Activated B cell treated with CpG ODN at 0.5 μM for 24 hours (primary cell): Measurements from ENCODE around the gene SHC2. TPM values are rescaled to one million over a fixed set of nuclear protein-coding genes. Genes with fewer than 3 reads are reported as not detected.
"Not testable (repeated sequence)": the region's sequence is repeated elsewhere in the genome, so short reads cannot be mapped to it uniquely, and the experiment has no call there.

ENCODE experiments used
- ATAC-seq: fragments of 200-7000 bp; cut with Tn5 transposase; one replicate; pipeline ENCODE4 v1.10.0; 2021; ENCODE audit warnings: low read depth, mild to moderate bottlenecking, moderate library complexity
- CTCF ChIA-PET: fragments of 350-600 bp; sonication (Branson Sonifier 250); formaldehyde crosslinking; loops from one replicate; lab custom pipeline; 2021; ENCODE audit warnings: antibody characterized with exemption; lab: Charles Lee
- POLR2A ChIA-PET: fragments of 350-600 bp; sonication (Branson Sonifier 250); formaldehyde crosslinking; loops from one replicate; lab custom pipeline; 2021; ENCODE audit warnings: antibody characterized with exemption; lab: Charles Lee
- DNase-seq: peaks from one replicate; pipeline ENCODE4 v3.0.0; 2022
- H3K27ac Mint-ChIP-seq: one replicate; pipeline ENCODE4 v1.8.0; 2020; ENCODE audit warnings: mixed read lengths
- H3K27me3 Mint-ChIP-seq: one replicate; pipeline ENCODE4 v1.8.0; 2021; ENCODE audit warnings: mixed read lengths
- H3K36me3 Mint-ChIP-seq: one replicate; pipeline ENCODE4 v1.8.0; 2021; ENCODE audit warnings: low read depth, mixed read lengths
- H3K4me1 Mint-ChIP-seq: one replicate; pipeline ENCODE4 v1.8.0; 2021; ENCODE audit warnings: mixed read lengths
- H3K4me3 Mint-ChIP-seq: one replicate; pipeline ENCODE4 v1.8.0; 2020; ENCODE audit warnings: mild to moderate bottlenecking, mixed read lengths
- H3K9me3 Mint-ChIP-seq: one replicate; pipeline ENCODE4 v1.8.0; 2020; ENCODE audit warnings: mixed read lengths
- intact Hi-C: fragments of 100-400 bp; cut with micrococcal nuclease; formaldehyde crosslinking; loops from one replicate; pipeline ENCODE4 v1.15.1; 2024
- total RNA-seq: library from RNA; stranded (reverse); gene quantifications from 2 replicates; pipeline ENCODE4 v1.2.3, GENCODE V29; 2022
- TF ChIP-seq, protein P1 (sequence below): fragments of 200-600 bp; IDR thresholded peaks from one replicate; pipeline ENCODE4 v1.8.0; 2022; ENCODE audit warnings: antibody characterized with exemption, mild to moderate bottlenecking

Gene SHC2
- total RNA-seq, 1 donor from 2014 or later, result not detected

DNA sequence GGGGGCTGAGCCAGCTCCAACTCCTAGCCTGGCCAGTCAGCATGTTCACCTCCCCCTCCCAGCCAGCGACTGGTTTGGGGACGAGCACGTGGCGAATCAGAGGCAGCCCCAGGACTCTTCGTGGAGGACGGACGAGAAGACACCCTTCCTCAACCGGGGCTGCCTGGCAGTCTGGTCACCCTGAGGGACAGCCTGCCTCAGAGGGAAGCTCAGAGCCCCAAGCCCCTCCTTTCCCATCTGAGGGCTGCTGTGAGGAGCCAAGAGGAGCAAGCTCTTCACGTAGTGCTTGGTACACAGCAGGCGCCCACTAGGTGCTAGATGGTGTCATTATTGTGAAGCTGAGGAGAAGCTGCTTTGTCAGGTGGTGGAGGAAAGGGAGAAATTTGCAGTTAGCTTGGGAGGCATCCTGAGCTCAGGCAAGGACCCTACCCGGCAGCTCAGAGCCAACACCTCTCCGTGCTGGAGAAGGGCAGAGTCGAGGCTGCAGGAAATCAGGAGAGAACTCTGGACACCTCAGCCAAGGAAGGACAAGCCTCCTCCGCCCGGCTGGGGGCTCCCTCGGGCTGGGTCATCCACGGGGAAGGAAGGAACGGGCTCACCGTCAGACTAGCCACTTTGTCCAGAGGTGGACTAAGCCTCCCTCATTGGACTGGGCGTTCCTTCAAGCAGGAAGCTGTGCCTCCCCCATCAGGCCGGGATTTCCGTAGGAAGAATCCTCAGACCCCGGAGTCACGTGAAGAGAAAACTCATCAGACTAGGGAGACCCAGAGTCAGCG lies 37.0 kb downstream of the SHC2 start:
- intact Hi-C loops, result no loop called here
- TF ChIP-seq, protein P1, sequence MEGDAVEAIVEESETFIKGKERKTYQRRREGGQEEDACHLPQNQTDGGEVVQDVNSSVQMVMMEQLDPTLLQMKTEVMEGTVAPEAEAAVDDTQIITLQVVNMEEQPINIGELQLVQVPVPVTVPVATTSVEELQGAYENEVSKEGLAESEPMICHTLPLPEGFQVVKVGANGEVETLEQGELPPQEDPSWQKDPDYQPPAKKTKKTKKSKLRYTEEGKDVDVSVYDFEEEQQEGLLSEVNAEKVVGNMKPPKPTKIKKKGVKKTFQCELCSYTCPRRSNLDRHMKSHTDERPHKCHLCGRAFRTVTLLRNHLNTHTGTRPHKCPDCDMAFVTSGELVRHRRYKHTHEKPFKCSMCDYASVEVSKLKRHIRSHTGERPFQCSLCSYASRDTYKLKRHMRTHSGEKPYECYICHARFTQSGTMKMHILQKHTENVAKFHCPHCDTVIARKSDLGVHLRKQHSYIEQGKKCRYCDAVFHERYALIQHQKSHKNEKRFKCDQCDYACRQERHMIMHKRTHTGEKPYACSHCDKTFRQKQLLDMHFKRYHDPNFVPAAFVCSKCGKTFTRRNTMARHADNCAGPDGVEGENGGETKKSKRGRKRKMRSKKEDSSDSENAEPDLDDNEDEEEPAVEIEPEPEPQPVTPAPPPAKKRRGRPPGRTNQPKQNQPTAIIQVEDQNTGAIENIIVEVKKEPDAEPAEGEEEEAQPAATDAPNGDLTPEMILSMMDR, result no peak
- ChIA-PET CTCF (no interaction called here), POLR2A (no interaction called here)
- H3K4me3 Mint-ChIP-seq, result no peak overlapping the region
- no peaks in the 10 kb centered on the region for H3K4me1 Mint-ChIP-seq
- no peak overlapping the region for H3K27ac Mint-ChIP-seq
- DNase-seq (no peak), ATAC-seq (no peak)
- H3K9me3 Mint-ChIP-seq, result no peaks in the 10 kb centered on the region
- H3K27me3 Mint-ChIP-seq, result no peaks in the 10 kb centered on the region
- H3K36me3 Mint-ChIP-seq, result no peaks in the 10 kb centered on the region

DNA sequence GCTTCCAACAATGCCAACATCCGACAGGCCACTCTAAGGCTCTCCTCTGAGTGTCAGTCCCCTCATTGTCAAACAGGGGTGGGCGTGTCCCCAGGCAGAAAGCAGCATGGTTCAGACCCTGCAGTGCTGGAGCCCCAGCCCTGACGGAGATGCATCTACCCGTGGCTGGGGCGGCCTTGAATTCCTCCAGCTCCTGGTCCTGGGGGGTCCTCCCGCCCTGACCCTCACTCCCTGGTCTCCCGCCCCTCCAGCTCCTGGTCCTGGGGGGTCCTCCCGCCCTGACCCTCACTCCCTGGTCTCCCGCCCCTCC lies 38.0 kb downstream of the SHC2 start:
- H3K4me3 Mint-ChIP-seq, H3K27ac Mint-ChIP-seq, H3K4me1 Mint-ChIP-seq, H3K27me3 Mint-ChIP-seq, H3K36me3 Mint-ChIP-seq, DNase-seq, intact Hi-C loops, POLR2A ChIA-PET, ATAC-seq, CTCF ChIA-PET, H3K9me3 Mint-ChIP-seq: not testable (repeated sequence)

DNA sequence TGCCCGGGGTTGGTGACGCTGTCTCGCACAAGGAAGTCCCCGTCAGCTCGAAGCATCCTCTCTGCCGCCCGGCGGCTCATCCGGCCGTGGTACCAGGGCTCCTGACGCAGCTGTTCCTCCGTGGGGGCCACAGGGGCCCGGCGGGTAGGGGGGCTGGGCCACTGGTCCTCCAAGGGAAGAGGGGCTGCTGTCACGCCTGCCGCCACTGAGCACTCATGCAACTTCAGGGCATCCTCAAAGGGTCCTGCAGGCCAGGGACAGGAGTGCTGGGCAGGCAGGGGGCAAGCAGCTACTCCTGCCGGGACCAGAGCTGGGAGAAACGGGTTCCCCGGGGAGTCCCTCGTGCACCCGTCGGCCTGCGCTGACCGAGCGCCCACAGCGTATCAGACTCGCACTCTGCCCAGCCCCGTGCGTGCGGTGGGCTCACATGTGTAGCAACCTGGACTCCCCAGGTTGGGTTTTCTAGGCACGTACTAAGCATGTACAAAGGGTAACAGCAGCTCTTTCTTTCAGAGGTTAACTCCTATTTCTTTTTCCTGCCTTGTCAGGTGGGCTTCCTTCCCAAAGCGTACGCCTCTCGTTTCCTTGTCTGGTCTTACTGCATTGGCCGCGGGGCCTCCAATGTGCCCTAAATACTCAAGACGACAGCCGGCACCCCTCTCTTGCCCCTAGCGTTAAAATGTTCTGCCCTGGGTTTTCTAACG lies 38.5 kb downstream of the SHC2 start:
- Mint-ChIP-seq H3K4me3 (no peak overlapping the region), H3K27ac (no peak overlapping the region), H3K9me3 (no peaks in the 10 kb centered on the region), H3K27me3 (no peaks in the 10 kb centered on the region), H3K36me3 (no peaks in the 10 kb centered on the region), H3K4me1 (no peaks in the 10 kb centered on the region)
- no peak for DNase-seq
- ATAC-seq, result no peak
- ChIA-PET CTCF (no interaction called here), POLR2A (interaction anchor here (0.6 kb wide), 1 partner anchor 148 kb away, joined by 5 read pairs; no protein-coding TSS in a partner anchor)
- TF ChIP-seq, protein P1, result no peak
- intact Hi-C loops, result no loop called here

DNA sequence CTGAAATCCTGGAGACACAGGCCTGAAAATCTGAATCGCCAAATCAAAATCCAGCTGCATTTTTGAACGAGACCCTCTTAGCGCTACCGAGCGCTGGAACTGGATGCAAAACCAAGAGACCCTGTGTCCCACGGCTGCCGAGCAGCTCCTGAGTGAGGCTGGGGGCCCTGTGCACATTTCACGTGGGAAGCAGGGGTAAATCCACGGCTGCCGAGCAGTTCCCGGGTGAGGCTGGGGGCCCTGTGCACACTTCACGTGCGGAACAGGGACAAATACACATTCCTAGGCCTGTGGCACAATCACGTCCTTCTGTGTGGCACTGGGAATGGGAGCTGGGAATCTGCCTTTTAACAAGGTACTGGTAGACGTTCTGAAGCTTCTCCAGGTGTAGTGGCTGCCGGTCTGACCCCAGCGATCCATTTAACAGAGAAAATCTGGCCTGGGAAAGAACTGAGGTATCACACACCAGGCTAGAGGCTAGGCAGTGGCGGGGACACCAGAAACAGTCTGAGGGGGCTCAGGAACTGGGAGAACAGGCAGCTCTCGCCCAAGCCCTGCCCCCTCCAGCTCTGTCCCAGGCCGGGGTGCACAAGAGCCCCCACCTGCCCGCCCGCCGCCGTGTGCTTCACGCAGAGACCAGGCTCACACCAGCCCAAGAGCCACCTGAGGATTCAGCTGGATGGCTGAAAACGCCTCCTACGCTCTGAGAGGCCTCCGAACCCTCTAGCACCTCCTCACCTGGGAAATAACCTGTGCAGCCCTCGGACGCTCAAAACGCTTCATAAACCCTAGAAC lies 40.9 kb downstream of the SHC2 start:
- H3K9me3 Mint-ChIP-seq, result no peaks in the 10 kb centered on the region
- H3K4me1 Mint-ChIP-seq, result no peaks in the 10 kb centered on the region
- ATAC-seq (no peak), DNase-seq (no peak)
- H3K27ac Mint-ChIP-seq, result no peak overlapping the region
- POLR2A ChIA-PET, result no interaction called here
- intact Hi-C loops, result no loop called here
- H3K27me3 Mint-ChIP-seq, result no peaks in the 10 kb centered on the region
- H3K36me3 Mint-ChIP-seq, result no peaks in the 10 kb centered on the region
- CTCF ChIA-PET, result no interaction called here
- TF ChIP-seq, protein P1, result no peak
- no peak overlapping the region for H3K4me3 Mint-ChIP-seq

DNA sequence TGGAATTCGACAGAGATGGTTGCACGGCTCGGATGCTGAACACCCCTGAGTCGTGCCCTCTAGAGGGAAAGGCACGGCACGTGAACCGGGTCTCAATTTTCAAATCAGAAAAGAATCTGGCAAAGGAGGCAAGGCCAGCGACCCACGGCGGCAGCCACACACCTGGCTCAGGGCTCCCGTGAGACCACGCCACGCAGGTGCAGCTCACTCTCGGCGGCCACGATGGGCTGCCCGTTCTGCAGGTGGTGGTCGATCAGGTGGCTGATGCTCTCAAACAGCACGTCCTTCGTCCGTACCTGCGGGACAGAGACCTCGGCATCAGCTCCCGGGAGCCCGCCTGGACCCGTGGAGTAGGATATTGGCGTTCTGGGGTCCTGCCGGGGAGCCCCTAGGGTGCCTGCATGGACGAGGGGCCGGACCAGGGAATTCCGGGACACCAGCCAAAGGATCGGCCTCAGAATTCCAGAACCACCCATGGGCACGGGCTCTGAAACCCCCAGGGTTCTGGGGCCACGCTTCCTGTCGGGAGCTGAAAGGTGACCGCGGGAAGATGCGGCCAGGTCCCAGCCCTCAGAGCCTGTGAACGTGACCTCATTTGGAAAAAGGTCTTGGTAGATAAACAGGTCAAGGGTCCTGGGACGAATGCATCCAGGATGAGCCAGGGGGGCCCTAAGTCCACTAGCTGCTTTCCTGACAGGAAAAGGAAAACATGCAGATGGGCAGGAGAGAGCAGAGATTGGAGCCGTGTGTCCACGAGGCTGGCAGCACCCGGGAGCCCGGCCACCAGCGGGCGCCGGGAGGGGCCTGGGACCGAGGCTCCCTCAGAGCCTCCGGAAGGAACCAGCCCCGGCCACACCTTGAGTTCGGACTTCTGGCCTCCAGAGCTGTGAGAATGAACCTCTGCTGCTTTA lies 41.8 kb downstream of the SHC2 start:
- Mint-ChIP-seq H3K27me3 (no peaks in the 10 kb centered on the region), H3K36me3 (no peaks in the 10 kb centered on the region), H3K9me3 (no peaks in the 10 kb centered on the region), H3K27ac (no peak overlapping the region), H3K4me3 (no peak overlapping the region), H3K4me1 (no peaks in the 10 kb centered on the region)
- TF ChIP-seq, protein P1, result no peak
- ChIA-PET CTCF (no interaction called here), POLR2A (no interaction called here)
- DNase-seq (no peak), ATAC-seq (no peak)
- intact Hi-C loops, result no loop called here
